ENCODE data around the gene BRAF.

DNA sequence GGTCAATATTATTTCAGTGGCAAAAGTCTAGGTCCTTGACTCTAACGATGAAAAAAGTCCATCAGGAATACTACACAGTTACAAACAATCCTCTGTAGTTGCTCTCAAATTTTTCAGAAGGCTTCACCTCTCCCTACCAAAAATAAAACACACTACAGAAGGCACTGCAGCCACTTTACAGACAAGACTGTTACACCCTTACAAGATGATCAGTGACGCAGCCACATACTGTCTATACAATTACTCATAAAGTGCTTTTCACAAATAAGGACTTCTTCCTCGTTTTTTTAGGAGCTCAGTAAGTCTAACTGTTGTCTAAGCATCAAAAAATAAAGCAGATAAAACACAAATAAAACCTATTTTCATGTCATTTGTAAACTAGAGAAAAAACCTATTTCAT, 201.2 kb downstream of the BRAF start:
- TF ChIP-seq, protein P1, sequence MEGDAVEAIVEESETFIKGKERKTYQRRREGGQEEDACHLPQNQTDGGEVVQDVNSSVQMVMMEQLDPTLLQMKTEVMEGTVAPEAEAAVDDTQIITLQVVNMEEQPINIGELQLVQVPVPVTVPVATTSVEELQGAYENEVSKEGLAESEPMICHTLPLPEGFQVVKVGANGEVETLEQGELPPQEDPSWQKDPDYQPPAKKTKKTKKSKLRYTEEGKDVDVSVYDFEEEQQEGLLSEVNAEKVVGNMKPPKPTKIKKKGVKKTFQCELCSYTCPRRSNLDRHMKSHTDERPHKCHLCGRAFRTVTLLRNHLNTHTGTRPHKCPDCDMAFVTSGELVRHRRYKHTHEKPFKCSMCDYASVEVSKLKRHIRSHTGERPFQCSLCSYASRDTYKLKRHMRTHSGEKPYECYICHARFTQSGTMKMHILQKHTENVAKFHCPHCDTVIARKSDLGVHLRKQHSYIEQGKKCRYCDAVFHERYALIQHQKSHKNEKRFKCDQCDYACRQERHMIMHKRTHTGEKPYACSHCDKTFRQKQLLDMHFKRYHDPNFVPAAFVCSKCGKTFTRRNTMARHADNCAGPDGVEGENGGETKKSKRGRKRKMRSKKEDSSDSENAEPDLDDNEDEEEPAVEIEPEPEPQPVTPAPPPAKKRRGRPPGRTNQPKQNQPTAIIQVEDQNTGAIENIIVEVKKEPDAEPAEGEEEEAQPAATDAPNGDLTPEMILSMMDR (IDR thresholded peaks at IDR 0.05; ENCODE audit: control extremely low read depth in 1 of 3, insufficient read depth in 1 of 3, low read depth in 1 of 3, low read length in 3 of 3): no peak
- TF ChIP-seq TCF12 (IDR thresholded peaks at IDR 0.05; ENCODE audit: low read depth, low read length): no peak
- no peak for TF ChIP-seq EZH2 (IDR thresholded peaks at IDR 0.05; ENCODE audit: low read depth, low read length, severe bottlenecking)
- TF ChIP-seq, protein P2, sequence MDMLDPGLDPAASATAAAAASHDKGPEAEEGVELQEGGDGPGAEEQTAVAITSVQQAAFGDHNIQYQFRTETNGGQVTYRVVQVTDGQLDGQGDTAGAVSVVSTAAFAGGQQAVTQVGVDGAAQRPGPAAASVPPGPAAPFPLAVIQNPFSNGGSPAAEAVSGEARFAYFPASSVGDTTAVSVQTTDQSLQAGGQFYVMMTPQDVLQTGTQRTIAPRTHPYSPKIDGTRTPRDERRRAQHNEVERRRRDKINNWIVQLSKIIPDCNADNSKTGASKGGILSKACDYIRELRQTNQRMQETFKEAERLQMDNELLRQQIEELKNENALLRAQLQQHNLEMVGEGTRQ (IDR thresholded peaks at IDR 0.05; ENCODE audit: low read length): no peak
- no peak for TF ChIP-seq TAF1 (IDR thresholded peaks at IDR 0.05; ENCODE audit: low read depth, low read length)
